MG63 (cell line): ENCODE data around the gene SESN3. TPM values are rescaled to one million over a fixed set of nuclear protein-coding genes. Genes with fewer than 3 reads are reported as not detected.
A peak's percentile ranks its signal among the peaks of the same experiment; 100 is the strongest.
"Not testable (repeated sequence)": the region's sequence is repeated elsewhere in the genome, so short reads cannot be mapped to it uniquely, and the experiment has no call there.

Experiments
- DNase-seq: peaks from one replicate; pipeline ENCODE4 v3.0.0-alpha.2; 2020
- H3K27me3 ChIP-seq: fragments of 250-450 bp; sonication (Bioruptor Pico); 2 replicates; pipeline ENCODE4 v1.5.1; 2020; ENCODE audit warnings: mild to moderate bottlenecking, moderate library complexity
- H3K36me3 ChIP-seq: fragments of 250-450 bp; sonication (Bioruptor Pico); 2 replicates; pipeline ENCODE4 v1.5.1; 2020; ENCODE audit warnings: mild to moderate bottlenecking, moderate library complexity
- H3K4me3 ChIP-seq: fragments of 250-450 bp; sonication (Bioruptor Pico); 2 replicates; pipeline ENCODE4 v1.5.1; 2020; ENCODE audit warnings: mild to moderate bottlenecking, moderate library complexity
- H3K9me3 ChIP-seq: fragments of 250-450 bp; sonication (Bioruptor Pico); 2 replicates; pipeline ENCODE4 v1.5.1; 2020; ENCODE audit warnings: mild to moderate bottlenecking, moderate library complexity
- total RNA-seq: library from RNA; depleted of rRNA; stranded (reverse); fragments of >200 nt; shearing (Covaris generic); gene quantifications from 2 replicates; pipeline ENCODE4 v1.2.3, GENCODE V29; 2014; ENCODE audit warnings: low replicate concordance

SESN3 gene
- total RNA-seq, 1 experiment from 2014 or later: 0.69 TPM

GRCh38 chr11:95254716-95255115, 23.7 kb upstream of the SESN3 start:
- no peak for DNase-seq
- Histone ChIP-seq H3K9me3 (no peaks in the 10 kb centered on the region), H3K27me3 (no peaks in the 10 kb centered on the region), H3K36me3 (no peaks in the 10 kb centered on the region), H3K4me3 (no peak overlapping the region)

DNA sequence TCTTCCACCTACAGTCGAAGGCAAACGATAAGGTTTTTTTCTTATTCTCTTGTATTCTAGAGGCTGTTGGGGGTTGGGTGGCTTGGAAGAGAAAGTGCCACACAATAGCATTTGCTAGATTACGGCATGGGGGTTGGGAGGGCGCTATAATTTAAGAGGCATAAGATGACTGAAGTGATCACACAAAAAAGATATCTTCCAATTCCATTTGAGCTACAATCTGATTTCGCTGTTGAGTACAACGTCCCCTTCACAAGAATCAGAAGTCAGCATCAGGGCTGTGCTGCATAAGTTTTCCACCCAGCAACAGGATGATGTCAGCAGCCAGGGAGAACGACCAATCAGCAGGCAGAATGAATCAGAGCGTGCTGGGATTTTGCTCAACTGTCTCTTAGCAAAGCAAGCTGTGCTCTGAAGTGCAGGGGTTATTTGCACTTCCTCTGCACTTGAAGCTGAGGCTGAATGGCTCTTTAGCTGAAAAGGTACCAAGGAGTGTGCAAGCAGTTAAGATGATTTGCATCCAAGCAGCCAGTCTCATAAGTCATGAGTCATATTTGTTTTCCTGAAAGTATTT, 23.2 kb upstream of the SESN3 start:
- no peaks in the 10 kb centered on the region for H3K36me3 ChIP-seq
- H3K9me3 ChIP-seq: no peaks in the 10 kb centered on the region
- peak overlapping the region; percentile 20 for H3K4me3 ChIP-seq
- H3K27me3 ChIP-seq: no peaks in the 10 kb centered on the region
- DNase-seq: peak; percentile 78

GRCh38 chr11:95253141-95253540, 22.1 kb upstream of the SESN3 start:
- Histone ChIP-seq H3K27me3 (no peaks in the 10 kb centered on the region), H3K36me3 (no peaks in the 10 kb centered on the region), H3K9me3 (no peaks in the 10 kb centered on the region), H3K4me3 (no peak overlapping the region)
- no peak for DNase-seq

- DNase-seq: no peak
- Histone ChIP-seq H3K4me3 (no peak overlapping the region), H3K9me3 (no peaks in the 10 kb centered on the region), H3K36me3 (no peaks in the 10 kb centered on the region), H3K27me3 (no peaks in the 10 kb centered on the region)
These were observed 21.6 kb upstream of the SESN3 start for GRCh38 chr11:95252586-95252985.

- not testable (repeated sequence) for DNase-seq, H3K27me3 ChIP-seq, H3K36me3 ChIP-seq, H3K4me3 ChIP-seq, H3K9me3 ChIP-seq
These were observed 20.9 kb upstream of the SESN3 start for GRCh38 chr11:95251896-95252295.

GRCh38 chr11:95248666-95249467, 17.9 kb upstream of the SESN3 start:
- Histone ChIP-seq H3K27me3 (no peaks in the 10 kb centered on the region), H3K36me3 (no peaks in the 10 kb centered on the region), H3K4me3 (no peak overlapping the region), H3K9me3 (no peaks in the 10 kb centered on the region)
- no peak for DNase-seq

- no peak for DNase-seq
- Histone ChIP-seq H3K9me3 (no peaks in the 10 kb centered on the region), H3K4me3 (no peak overlapping the region), H3K27me3 (no peaks in the 10 kb centered on the region), H3K36me3 (no peaks in the 10 kb centered on the region)
These were observed 16.9 kb upstream of the SESN3 start for GRCh38 chr11:95247883-95248282.

GRCh38 chr11:95247127-95247684, 16.2 kb upstream of the SESN3 start:
- Histone ChIP-seq H3K9me3 (no peaks in the 10 kb centered on the region), H3K4me3 (no peak overlapping the region), H3K27me3 (no peaks in the 10 kb centered on the region), H3K36me3 (no peaks in the 10 kb centered on the region)
- DNase-seq: no peak

- DNase-seq: no peak
- no peaks in the 10 kb centered on the region for H3K36me3 ChIP-seq
- no peaks in the 10 kb centered on the region for H3K9me3 ChIP-seq
- no peaks in the 10 kb centered on the region; the same call in 1 of the 2 replicates for H3K27me3 ChIP-seq
- no peak overlapping the region for H3K4me3 ChIP-seq
These were observed 14.6 kb upstream of the SESN3 start for GRCh38 chr11:95245581-95245980.

GRCh38 chr11:95245038-95245437, 14.0 kb upstream of the SESN3 start:
- no peaks in the 10 kb centered on the region for H3K9me3 ChIP-seq
- DNase-seq: peak; percentile 2
- H3K27me3 ChIP-seq: no peaks in the 10 kb centered on the region; the same call in 1 of the 2 replicates
- no peak overlapping the region for H3K4me3 ChIP-seq
- H3K36me3 ChIP-seq: no peaks in the 10 kb centered on the region

- no peak overlapping the region for H3K4me3 ChIP-seq
- H3K9me3 ChIP-seq: no peaks in the 10 kb centered on the region
- no peak for DNase-seq
- no peaks in the 10 kb centered on the region for H3K36me3 ChIP-seq
- no peaks in the 10 kb centered on the region; the same call in 1 of the 2 replicates for H3K27me3 ChIP-seq
These were observed 12.7 kb upstream of the SESN3 start for GRCh38 chr11:95243673-95244072.

- Histone ChIP-seq H3K27me3 (no peaks in the 10 kb centered on the region; the same call in 1 of the 2 replicates), H3K9me3 (no peaks in the 10 kb centered on the region), H3K36me3 (no peaks in the 10 kb centered on the region), H3K4me3 (no peak overlapping the region)
- DNase-seq: no peak
These were observed 12.0 kb upstream of the SESN3 start for GRCh38 chr11:95242845-95243605.

DNA sequence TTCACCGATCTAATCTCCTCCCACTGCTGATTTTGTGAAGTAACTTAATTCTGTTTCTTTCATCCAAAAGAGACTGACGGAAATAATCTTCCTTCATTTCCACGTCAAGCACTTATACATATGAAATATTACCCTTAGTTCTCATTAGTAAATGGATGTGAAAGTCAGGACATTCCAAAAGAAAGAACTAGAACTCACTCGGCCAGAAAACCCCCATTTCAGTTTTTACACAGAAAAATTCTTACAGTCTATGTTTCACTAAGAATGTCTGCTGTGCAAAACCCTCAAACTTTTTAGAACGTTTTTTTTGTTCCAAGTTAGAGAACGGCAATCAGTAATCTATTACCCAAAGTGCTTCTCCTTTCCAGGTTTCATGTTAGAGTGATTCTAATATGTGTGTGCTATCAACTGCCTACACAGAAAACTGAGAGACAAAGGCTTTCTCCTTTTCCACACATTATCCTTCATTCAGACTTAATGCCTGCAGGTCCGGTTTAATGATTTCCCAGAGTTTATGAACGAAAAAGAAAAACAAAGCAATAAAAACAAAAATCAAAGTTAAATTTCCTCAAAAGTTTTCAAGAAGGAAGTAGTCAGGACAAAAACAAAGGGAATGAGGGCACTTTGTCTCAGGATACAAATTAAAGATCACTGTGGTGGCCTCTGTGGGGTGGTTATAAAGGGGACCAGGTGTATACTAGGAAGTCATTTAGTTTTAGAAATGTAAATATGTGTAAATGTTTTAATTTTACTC, 11.3 kb upstream of the SESN3 start:
- Histone ChIP-seq H3K36me3 (no peaks in the 10 kb centered on the region), H3K27me3 (no peaks in the 10 kb centered on the region; the same call in 1 of the 2 replicates), H3K9me3 (no peaks in the 10 kb centered on the region), H3K4me3 (no peak overlapping the region)
- DNase-seq: no peak

GRCh38 chr11:95241681-95242081, 10.7 kb upstream of the SESN3 start:
- no peaks in the 10 kb centered on the region for H3K36me3 ChIP-seq
- no peak overlapping the region for H3K4me3 ChIP-seq
- H3K9me3 ChIP-seq: no peaks in the 10 kb centered on the region
- no peaks in the 10 kb centered on the region; the same call in 1 of the 2 replicates for H3K27me3 ChIP-seq
- no peak for DNase-seq

GRCh38 chr11:95239871-95240649, 9.1 kb upstream of the SESN3 start:
- Histone ChIP-seq H3K4me3 (no peak overlapping the region), H3K36me3 (no peaks in the 10 kb centered on the region), H3K27me3 (no peaks in the 10 kb centered on the region; the same call in 1 of the 2 replicates), H3K9me3 (no peaks in the 10 kb centered on the region)
- DNase-seq: no peak

DNA sequence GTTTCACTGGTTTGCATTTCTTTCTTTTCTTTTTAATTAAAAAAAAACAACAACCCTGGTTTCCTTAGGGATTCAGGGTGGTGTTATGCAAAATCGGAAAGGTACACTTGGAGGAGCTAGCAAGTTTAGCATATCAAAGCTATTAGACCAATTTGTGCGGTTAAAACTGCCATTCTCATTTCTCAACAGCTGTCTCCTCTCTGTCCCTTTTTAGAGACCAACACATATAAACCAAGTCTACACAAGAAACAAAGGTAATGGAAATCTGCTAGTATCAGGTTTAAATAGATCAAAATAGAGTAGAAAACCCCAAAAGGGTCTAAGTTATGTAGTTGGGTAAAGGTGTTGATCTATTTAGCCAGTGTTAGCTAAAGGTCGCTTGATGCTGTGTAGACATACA, 1.7 kb upstream of the SESN3 start:
- Histone ChIP-seq H3K36me3 (no peaks in the 10 kb centered on the region), H3K4me3 (no peak overlapping the region), H3K9me3 (no peaks in the 10 kb centered on the region), H3K27me3 (peaks cover 31% of the 10 kb centered on the region)
- DNase-seq: no peak
